ENCODE data around the gene ANKS6. TPM values are rescaled to one million over a fixed set of nuclear protein-coding genes. Genes with fewer than 3 reads are reported as not detected.

ANKS6 gene
- total RNA-seq, 4 donors from 2014 or later, result 18.3 to 35.9 (median 29.3) TPM

DNA sequence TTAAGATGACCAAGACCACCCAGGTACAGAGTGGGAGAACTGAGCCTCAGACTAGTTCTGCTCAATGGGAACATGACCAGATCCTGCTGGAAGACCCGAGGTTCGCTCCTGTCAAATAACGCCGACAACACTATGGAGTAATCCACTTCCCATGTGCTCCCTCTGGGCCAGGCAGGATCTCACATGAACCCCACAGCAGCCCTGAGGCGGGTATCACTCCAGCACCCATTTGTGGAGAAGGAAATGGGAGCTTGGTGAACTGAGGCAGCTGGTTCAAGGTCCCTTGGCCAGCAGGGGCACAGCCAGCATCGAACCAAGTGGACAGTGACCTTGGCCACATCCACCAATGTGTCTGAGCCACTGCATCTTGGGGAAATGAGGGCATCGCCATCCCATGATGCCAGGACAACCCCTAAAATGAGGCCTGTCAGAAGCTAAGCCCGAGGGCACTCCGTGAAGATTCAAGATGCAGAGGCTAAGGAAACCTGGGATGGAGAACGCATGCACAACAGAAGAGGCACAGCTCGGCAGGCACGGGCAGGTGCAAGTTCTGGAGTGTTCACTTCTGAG lies 8.5 kb downstream of the ANKS6 start:
- no peak for TF ChIP-seq POLR2AphosphoS5 (IDR thresholded peaks at IDR 0.05)
- TF ChIP-seq POLR2A (IDR thresholded peaks at IDR 0.05), result no peak
- no peak for TF ChIP-seq EP300 (IDR thresholded peaks at IDR 0.05; ENCODE audit: low read depth)
- no peaks in the 10 kb centered on the region for H3K27me3 ChIP-seq
- intact Hi-C loops (cut with DNase I; ENCODE audit: low total_unique reads) (no loop called here), in situ Hi-C loops (cut with MboI; ENCODE audit: low pct_ligation_motif_present in 1 of 4, low pct_unique_long_range_greater_than_20kb in 1 of 4, low sequenced_read_pairs in 3 of 4) (loop anchor here in 1 of 4 donors (25.0 kb wide), 1 partner anchor 476 kb away; no protein-coding TSS in a partner anchor)
- H3K36me3 ChIP-seq, result peaks cover 0 to 4% (median 0%) of the 10 kb centered on the region in 4 donors
- 93 to 100% methylated on average over 2 to 12 of the region's 12 CpGs for WGBS, 2 donors (ENCODE audit: low coverage in 1 of 2)
- no peak overlapping the region for H3K27ac ChIP-seq
- no peak for DNase-seq
- H3K4me1 ChIP-seq, result peaks cover 0 to 16% (median 7%) of the 10 kb centered on the region in 4 donors
- no peaks in the 10 kb centered on the region for H3K9me3 ChIP-seq
- no peak overlapping the region for H3K4me3 ChIP-seq

- TF ChIP-seq POLR2AphosphoS5 (IDR thresholded peaks at IDR 0.05), result no peak
- Histone ChIP-seq H3K27ac (no peak overlapping the region), H3K27me3 (no peaks in the 10 kb centered on the region), H3K9me3 (no peaks in the 10 kb centered on the region), H3K4me1 (peaks cover 0 to 16% (median 10%) of the 10 kb centered on the region in 4 donors), H3K36me3 (peaks cover 0 to 4% (median 0%) of the 10 kb centered on the region in 4 donors), H3K4me3 (no peak overlapping the region)
- in situ Hi-C loops (cut with MboI; ENCODE audit: low pct_ligation_motif_present in 1 of 4, low pct_unique_long_range_greater_than_20kb in 1 of 4, low sequenced_read_pairs in 3 of 4), result loop anchor here in 1 of 4 donors (25.0 kb wide), 1 partner anchor 475 kb away; no protein-coding TSS in a partner anchor
- intact Hi-C loops (cut with DNase I; ENCODE audit: low total_unique reads), result no loop called here
- no peak for DNase-seq
- 98% methylated on average over 4 of the region's 4 CpGs; no CpG with 5 or more reads in 1 of the 2 donors for WGBS, 2 donors (ENCODE audit: low coverage in 1 of 2)
Measured at GRCh38 chr9:98786750-98787510, 9.4 kb downstream of the ANKS6 start.

GRCh38 chr9:98784831-98785806 lies 11.2 kb downstream of the ANKS6 start:
- WGBS, 2 donors (ENCODE audit: low coverage in 1 of 2), result 62 to 78% methylated on average over 8 to 11 of the region's 11 CpGs
- Histone ChIP-seq H3K27me3 (no peaks in the 10 kb centered on the region), H3K4me1 (peaks cover 0 to 17% (median 7%) of the 10 kb centered on the region in 4 donors), H3K9me3 (no peaks in the 10 kb centered on the region), H3K4me3 (no peak overlapping the region), H3K36me3 (peaks cover 0 to 4% (median 0%) of the 10 kb centered on the region in 4 donors), H3K27ac (no peak overlapping the region)
- TF ChIP-seq CTCF (IDR thresholded peaks at IDR 0.05), result no peak
- no peak for TF ChIP-seq POLR2A (IDR thresholded peaks at IDR 0.05)
- TF ChIP-seq EP300 (IDR thresholded peaks at IDR 0.05; ENCODE audit: low read depth), result no peak
- no peak for TF ChIP-seq POLR2AphosphoS5 (IDR thresholded peaks at IDR 0.05)
- in situ Hi-C loops (cut with MboI; ENCODE audit: low pct_ligation_motif_present in 1 of 4, low pct_unique_long_range_greater_than_20kb in 1 of 4, low sequenced_read_pairs in 3 of 4), result loop anchor here in 1 of 4 donors (25.0 kb wide), 1 partner anchor 473 kb away; no protein-coding TSS in a partner anchor
- DNase-seq, result no peak
- intact Hi-C loops (cut with DNase I; ENCODE audit: low total_unique reads), result no loop called here

DNA sequence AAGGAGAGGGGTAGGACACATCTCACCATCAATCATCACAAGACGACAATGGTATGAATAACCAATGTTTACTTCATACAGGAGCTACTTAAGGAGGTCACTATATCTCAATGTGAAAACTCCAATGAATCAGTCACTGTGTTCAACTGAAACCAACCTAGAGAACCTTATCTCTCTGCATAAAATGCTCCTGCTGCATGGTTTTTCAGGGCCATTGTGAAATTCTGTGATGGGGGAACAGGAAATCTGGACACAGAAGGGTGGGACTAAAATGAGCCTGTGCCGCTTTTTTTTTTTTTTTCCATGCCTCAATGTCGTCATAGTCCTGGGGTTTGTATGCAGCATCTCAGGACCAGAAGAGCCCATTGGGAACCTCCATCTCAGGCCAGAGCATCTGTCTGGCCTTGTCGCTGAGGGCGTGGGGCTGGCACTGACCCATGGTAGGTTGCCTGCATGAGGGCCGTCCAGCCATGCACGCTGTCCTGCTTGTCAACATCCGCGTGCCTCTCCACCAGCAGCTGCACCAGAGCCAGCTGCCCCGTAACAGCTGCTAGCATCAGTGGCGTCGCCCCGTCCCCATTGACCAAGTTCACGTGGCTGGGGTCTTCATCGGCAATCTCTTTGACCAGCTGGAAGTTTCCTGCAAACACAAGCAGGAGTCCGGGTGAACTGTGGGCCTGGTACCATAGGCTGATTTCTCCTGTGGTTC lies 12.7 kb downstream of the ANKS6 start:
- intact Hi-C loops (cut with DNase I; ENCODE audit: low total_unique reads), result no loop called here
- Histone ChIP-seq H3K27ac (no peak overlapping the region), H3K4me3 (no peak overlapping the region), H3K9me3 (no peaks in the 10 kb centered on the region), H3K4me1 (peaks cover 0 to 17% (median 7%) of the 10 kb centered on the region in 4 donors), H3K36me3 (peaks cover 0 to 4% (median 0%) of the 10 kb centered on the region in 4 donors), H3K27me3 (no peaks in the 10 kb centered on the region)
- TF ChIP-seq POLR2AphosphoS5 (IDR thresholded peaks at IDR 0.05) (no peak), POLR2A (IDR thresholded peaks at IDR 0.05) (no peak), EP300 (IDR thresholded peaks at IDR 0.05; ENCODE audit: low read depth) (no peak), CTCF (IDR thresholded peaks at IDR 0.05) (no peak)
- no peak for DNase-seq
- in situ Hi-C loops (cut with MboI; ENCODE audit: low pct_ligation_motif_present in 1 of 4, low pct_unique_long_range_greater_than_20kb in 1 of 4, low sequenced_read_pairs in 3 of 4), result loop anchor here in 1 of 4 donors (25.0 kb wide), 1 partner anchor 471 kb away; no protein-coding TSS in a partner anchor
- WGBS, 2 donors (ENCODE audit: low coverage in 1 of 2), result 83 to 97% methylated on average over 1 to 16 of the region's 16 CpGs

Measured in transverse colon (tissue), 4 donors.